ENCODE results near the gene LBX1.

Gene LBX1

DNA sequence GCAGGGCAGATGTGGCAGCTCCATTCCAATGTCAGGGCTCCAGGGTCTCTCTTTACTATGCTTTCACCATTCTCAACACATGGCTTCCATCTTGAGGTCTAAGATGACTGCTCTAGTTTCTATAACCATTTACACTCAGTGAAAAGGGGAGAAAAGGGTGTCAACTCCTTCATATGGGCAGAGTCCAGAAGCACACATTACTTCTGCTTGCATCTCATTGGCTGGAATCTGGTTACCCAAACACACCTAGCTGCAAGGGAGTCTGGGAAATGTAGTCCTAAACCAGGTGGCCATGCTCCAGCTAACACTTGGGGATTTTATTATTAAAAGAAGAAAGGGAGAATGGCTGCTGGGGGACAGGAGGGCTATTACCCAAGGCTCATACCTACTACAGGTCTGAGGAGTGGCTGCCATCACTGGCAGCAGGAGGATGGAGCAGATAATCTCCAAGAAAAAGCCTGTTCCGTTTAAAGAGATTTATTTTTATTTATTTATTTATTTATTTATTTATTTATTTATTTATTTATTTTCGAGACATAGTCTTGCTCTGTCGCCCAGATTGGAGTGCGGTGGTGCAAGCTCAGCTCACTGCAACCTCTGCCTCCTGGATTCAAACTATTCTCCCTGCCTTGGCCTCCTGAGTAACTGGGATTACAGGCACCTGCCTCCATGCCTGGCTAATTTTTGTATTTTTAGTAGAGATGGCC, 29.1 kb upstream of the LBX1 start:
- H3K4me3 ChIP-seq = no peak overlapping the region
- peak; percentile 8 to 53 for DNase-seq (ENCODE audit: low spot score in 2 of 2)
- no peaks in the 10 kb centered on the region for H3K27me3 ChIP-seq (ENCODE audit: low read depth)
- peaks cover 3% of the 10 kb centered on the region; the same call in 1 of the 2 replicates for H3K4me1 ChIP-seq
- H3K36me3 ChIP-seq (replicated peaks) = no peaks in the 10 kb centered on the region
- in situ Hi-C loops (cut with MboI; ENCODE audit: low sequenced_read_pairs) = no loop called here
- H3K9me3 ChIP-seq = peaks cover 5% of the 10 kb centered on the region; the same call in 1 of the 2 replicates

DNA sequence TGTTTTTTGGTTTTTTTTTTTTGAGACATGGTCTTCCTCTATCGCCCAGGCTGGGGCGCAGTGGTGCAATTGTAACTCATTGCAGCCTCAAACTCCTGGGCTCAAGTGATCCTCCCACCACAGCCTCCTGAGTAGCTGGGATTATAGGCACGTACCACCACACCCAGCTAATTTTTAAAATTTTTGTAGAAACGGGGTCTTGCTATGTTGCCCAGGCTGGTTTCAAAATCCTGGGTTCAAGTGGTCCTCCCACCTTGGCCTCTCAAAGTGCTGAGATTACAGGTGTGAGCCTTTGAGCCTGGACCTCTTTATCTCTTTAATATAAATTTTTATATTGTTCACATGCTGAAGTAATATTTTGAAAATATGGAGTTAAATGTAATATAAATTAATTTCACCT, 28.2 kb upstream of the LBX1 start:
- Histone ChIP-seq H3K4me3 (no peak overlapping the region), H3K9me3 (peaks cover 5% of the 10 kb centered on the region; the same call in 1 of the 2 replicates), H3K27me3 (ENCODE audit: low read depth) (no peaks in the 10 kb centered on the region), H3K36me3 (replicated peaks) (no peaks in the 10 kb centered on the region), H3K4me1 (peaks cover 3% of the 10 kb centered on the region; the same call in 1 of the 2 replicates)
- in situ Hi-C loops (cut with MboI; ENCODE audit: low sequenced_read_pairs) = no loop called here
- no peak for DNase-seq (ENCODE audit: low spot score in 2 of 2)

DNA sequence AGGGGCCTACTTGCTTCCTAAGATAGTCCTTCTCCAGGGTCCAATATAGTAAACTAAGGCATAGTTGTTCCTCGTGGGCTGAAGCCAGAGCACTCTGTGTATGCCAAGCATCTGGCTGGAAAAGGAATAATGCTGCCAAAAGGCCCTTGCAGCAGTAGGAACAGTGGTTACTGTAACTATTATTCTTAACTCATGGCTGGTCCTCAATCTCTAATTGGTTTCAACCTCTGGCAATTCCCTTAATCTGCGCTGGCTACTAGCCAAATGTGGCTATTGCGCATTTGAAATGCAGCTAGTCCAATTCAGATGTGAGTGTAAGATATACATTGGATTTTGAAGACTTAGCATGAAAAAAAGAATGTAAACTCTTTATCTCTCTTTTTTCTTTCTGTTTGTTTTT, 27.8 kb upstream of the LBX1 start:
- in situ Hi-C loops (cut with MboI; ENCODE audit: low sequenced_read_pairs) = no loop called here
- peaks cover 3% of the 10 kb centered on the region; the same call in 1 of the 2 replicates for H3K4me1 ChIP-seq
- no peaks in the 10 kb centered on the region for H3K36me3 ChIP-seq (replicated peaks)
- H3K27me3 ChIP-seq (ENCODE audit: low read depth) = no peaks in the 10 kb centered on the region
- DNase-seq (ENCODE audit: low spot score in 2 of 2) = peak; percentile 28 to 65
- H3K4me3 ChIP-seq = no peak overlapping the region
- H3K9me3 ChIP-seq = peaks cover 5% of the 10 kb centered on the region; the same call in 1 of the 2 replicates

DNA sequence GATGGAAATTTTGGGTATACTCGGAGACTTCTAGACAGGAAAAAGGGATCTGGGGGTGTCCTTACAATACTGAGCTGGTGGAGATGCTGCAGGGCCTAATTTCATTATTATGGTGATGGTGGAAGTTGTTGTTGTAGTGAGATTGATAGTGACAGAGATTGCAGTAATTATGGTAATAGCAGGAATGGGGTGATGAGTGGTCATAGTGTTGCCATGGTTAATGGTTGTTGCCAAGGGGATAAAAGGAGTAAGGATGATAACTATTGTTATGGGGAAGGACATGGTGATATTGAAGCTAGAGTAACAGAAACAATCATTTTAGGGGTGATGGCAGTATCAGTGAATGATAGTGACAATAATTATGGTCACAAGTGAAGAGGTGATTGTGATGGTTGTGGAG, 27.1 kb upstream of the LBX1 start:
- DNase-seq (ENCODE audit: low spot score in 2 of 2) = no peak
- Histone ChIP-seq H3K4me1 (peaks cover 3% of the 10 kb centered on the region; the same call in 1 of the 2 replicates), H3K4me3 (no peak overlapping the region), H3K36me3 (replicated peaks) (no peaks in the 10 kb centered on the region), H3K27me3 (ENCODE audit: low read depth) (no peaks in the 10 kb centered on the region), H3K9me3 (peaks cover 5% of the 10 kb centered on the region; the same call in 1 of the 2 replicates)
- in situ Hi-C loops (cut with MboI; ENCODE audit: low sequenced_read_pairs) = no loop called here

DNA sequence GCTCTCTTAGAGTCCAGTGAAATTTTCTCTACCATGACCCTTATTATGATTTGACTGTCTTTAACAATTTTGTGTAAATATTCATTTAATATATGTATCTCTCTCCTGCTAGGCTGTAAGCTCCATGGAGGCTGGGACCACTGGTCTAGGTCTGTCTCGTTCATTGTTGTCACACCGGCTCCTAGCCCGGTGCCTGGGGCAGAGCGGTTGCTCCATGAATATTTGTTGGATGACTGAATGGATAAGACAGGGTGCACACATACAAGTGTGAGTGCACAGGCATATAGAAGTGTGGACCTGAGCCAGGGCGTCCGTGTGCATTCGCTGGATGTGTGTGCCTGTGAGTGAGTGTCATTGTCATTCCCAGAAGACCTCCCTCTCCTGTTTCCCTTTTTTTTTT, 20.9 kb upstream of the LBX1 start:
- H3K9me3 ChIP-seq = no peaks in the 10 kb centered on the region
- peaks cover 4% of the 10 kb centered on the region; the same call in 1 of the 2 replicates for H3K27me3 ChIP-seq (ENCODE audit: low read depth)
- H3K36me3 ChIP-seq (replicated peaks) = no peaks in the 10 kb centered on the region
- H3K4me1 ChIP-seq = no peaks in the 10 kb centered on the region
- no peak overlapping the region for H3K4me3 ChIP-seq
- DNase-seq (ENCODE audit: low spot score in 2 of 2) = no peak
- in situ Hi-C loops (cut with MboI; ENCODE audit: low sequenced_read_pairs) = no loop called here

DNA sequence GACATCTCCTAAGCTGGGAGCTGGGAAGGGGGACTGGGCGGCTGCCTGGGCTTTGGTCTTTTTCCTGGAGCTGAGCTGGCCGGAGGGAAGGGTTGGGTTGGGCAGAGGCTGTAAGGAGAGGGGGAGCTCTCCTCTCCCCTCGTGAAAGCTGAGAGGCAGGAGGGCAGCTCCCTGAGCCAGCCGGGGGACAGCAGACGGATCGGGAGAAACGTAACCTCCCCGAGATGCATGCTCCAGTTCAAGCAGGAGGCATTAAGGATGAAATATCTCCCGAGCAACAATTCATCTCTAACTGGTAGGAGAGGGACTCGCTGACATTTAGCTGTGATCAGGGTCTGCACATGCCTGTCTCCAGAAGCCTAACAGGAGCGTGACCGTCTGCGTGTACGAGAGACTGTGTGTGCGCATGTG, 19.9 kb upstream of the LBX1 start:
- DNase-seq (ENCODE audit: low spot score in 2 of 2) = no peak
- H3K27me3 ChIP-seq (ENCODE audit: low read depth) = peaks cover 4% of the 10 kb centered on the region; the same call in 1 of the 2 replicates
- no peaks in the 10 kb centered on the region for H3K36me3 ChIP-seq (replicated peaks)
- in situ Hi-C loops (cut with MboI; ENCODE audit: low sequenced_read_pairs) = no loop called here
- no peaks in the 10 kb centered on the region for H3K4me1 ChIP-seq
- no peaks in the 10 kb centered on the region for H3K9me3 ChIP-seq
- H3K4me3 ChIP-seq = no peak overlapping the region

DNA sequence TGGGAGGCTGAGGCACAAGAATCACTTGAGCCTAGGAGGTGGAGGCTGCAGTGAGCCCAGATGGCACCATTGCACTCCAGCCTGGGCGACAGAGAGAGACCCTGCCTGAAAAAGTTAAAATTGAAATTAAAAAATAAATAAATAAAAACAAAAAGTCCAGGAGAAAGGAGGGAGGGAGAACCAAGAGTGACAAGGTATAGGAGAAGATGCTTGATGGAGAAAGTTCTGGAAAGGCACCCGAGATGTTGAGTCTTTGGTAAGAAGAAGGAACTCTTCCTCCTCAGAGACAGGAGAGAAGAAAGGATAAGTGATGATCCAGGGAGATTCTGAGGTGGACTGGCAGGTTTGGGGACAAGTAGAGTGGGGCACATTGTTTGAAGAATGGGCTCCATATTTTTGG, 17.4 kb upstream of the LBX1 start:
- Histone ChIP-seq H3K36me3 (replicated peaks) (no peaks in the 10 kb centered on the region), H3K27me3 (ENCODE audit: low read depth) (peaks cover 4% of the 10 kb centered on the region; the same call in 1 of the 2 replicates), H3K4me1 (no peaks in the 10 kb centered on the region), H3K9me3 (no peaks in the 10 kb centered on the region), H3K4me3 (no peak overlapping the region)
- DNase-seq (ENCODE audit: low spot score in 2 of 2) = no peak
- in situ Hi-C loops (cut with MboI; ENCODE audit: low sequenced_read_pairs) = no loop called here

DNA sequence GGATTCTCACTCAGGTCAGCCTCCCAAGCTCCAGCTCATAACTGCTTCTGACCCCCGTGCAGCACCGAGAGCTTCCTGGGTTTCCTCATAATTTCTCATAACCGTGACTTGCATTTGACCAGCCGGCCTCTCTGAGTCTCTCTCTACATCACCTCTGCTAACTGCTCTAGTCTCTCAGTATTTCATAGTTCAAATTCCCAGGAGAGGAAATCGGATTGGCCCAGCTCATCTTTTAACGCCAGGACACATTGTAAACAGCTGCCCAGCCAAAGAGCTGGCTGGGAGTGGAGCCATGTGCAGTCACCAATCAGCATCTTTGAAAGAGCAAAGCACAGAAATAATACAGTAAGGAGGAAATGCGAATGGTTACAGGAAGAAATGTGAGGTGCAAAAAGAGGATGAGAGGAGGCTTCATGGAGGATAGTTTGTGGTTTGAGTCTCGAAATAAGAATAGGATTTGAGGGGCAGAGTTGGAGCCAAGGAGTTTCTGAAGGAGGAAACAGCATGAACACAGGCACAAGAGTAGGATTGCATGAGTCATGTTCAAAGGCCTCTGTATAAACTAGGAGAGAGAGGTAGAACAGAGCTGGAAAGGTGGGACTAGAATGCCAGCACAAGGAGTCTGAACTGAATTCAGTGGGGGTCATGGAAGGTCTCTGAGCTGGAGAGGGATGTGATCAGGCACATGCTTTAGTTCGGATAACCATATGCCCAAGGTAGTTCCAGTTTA, 15.2 kb upstream of the LBX1 start:
- Histone ChIP-seq H3K36me3 (replicated peaks) (no peaks in the 10 kb centered on the region; the same call in 1 of the 2 replicates), H3K4me3 (no peak overlapping the region), H3K27me3 (ENCODE audit: low read depth) (peaks cover 4% of the 10 kb centered on the region; the same call in 1 of the 2 replicates), H3K9me3 (no peaks in the 10 kb centered on the region), H3K4me1 (no peaks in the 10 kb centered on the region)
- in situ Hi-C loops (cut with MboI; ENCODE audit: low sequenced_read_pairs) = no loop called here
- no peak for DNase-seq (ENCODE audit: low spot score in 2 of 2)

DNA sequence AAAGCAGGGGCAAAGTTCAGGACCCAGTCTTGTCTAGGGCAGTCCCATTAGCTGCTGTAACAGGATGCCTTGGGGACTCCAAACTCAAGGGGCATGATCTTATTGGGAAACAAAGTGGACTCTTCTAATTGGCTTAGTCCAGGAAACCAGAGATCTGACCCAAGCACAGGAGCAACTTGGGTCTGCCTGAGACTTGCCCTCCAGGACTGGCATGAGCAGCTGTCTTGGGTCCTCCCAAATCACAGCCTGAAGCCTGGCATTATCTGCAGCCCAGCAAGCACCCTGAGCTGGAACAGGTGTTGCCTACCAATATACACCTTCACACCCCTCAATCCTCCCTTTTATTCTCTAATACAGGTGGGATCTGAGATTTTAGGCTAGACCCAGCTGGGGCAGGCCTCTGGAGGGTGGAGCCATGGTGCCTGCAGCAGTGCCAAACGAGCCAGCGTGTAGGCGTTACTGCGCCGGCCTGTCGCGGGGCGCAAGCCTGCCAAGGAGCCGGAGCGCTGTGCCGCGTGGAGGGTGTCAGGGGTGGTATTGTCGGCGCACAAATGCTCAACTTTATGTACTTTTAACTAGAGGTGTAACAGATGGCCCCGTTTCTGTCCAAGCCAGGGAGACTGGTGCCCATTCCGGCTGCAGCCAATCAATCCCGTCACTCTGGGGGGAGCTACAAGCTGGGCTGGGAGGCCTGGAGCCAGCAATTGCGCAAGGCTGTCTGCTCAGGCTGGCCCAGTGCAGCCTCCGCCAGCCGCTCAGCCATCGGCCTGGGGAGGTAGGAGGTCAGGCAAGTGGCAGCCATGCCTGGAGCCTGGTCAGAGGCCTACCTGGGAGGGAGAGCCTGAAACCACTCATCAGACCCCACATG, 12.8 kb upstream of the LBX1 start:
- in situ Hi-C loops (cut with MboI; ENCODE audit: low sequenced_read_pairs) = no loop called here
- peaks cover 4% of the 10 kb centered on the region; the same call in 1 of the 2 replicates for H3K27me3 ChIP-seq (ENCODE audit: low read depth)

DNA sequence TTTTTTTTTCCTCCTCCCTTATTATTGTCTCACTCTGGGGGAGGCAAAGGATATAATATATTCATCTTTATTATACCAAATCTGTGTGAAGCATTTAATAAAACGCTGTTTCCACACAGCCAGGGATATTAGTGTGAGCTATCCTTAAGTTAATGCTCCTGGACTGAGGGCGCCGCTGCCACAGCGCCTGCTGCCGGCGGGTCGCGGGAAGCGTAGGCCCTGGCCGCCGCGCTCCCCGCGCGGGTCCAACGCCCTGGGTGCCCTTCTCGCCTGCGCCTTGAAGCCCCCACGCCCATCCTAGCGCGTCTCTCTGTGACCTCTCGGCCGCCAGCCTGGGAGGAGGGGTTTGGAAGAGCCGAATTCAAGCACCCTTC, 9.5 kb upstream of the LBX1 start:
- no peaks in the 10 kb centered on the region for H3K9me3 ChIP-seq
- in situ Hi-C loops (cut with MboI; ENCODE audit: low sequenced_read_pairs) = no loop called here
- no peak overlapping the region for H3K4me3 ChIP-seq
- no peaks in the 10 kb centered on the region for H3K27me3 ChIP-seq (ENCODE audit: low read depth)
- DNase-seq (ENCODE audit: low spot score in 2 of 2) = peak in 1 of 2 experiments; percentile 32
- no peaks in the 10 kb centered on the region; the same call in 1 of the 2 replicates for H3K36me3 ChIP-seq (replicated peaks)
- H3K4me1 ChIP-seq = no peaks in the 10 kb centered on the region

More for the DNA sequence above, 12.8 kb upstream of the LBX1 start:
- DNase-seq (ENCODE audit: low spot score in 2 of 2) = no peak
- H3K4me3 ChIP-seq = no peak overlapping the region
- no peaks in the 10 kb centered on the region for H3K9me3 ChIP-seq
- H3K36me3 ChIP-seq (replicated peaks) = no peaks in the 10 kb centered on the region; the same call in 1 of the 2 replicates
- H3K4me1 ChIP-seq = no peaks in the 10 kb centered on the region

DNA sequence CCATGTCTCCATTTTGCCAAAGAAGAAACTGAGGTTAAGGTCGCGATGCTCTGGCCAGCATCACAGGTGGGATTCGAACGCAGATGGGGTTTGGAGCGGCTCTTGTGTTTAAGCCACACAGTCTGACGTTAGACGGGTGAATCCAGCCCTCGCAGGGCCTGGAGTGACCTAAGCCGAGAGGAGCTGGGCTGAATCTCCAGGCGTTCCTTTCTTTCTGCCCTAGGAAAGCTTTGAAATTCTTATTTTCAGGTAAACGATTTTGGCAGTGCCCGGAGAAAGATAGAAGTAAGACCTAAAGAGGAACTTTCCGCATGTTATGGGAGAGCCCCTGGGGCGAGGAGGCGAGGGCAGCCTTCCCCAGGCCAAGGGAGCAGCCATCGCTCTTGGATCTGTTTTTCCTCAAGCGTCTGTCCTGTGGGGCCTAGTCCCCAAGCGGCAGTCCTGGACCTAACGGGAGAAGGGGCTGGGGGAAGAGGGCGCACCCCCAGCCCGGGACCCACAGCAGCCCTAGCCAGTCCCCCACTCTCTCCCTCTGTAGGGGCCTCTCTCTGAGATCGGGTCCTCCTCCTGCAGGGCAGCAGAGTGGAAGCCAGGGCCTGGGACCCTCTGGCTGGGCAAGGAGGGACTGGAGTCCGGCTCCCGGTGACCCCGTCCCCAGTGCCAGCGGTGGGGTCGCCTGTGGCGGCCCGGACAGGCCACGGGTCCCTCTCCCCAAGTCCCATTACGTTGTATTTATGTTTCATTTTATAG, 8.9 kb upstream of the LBX1 start:
- in situ Hi-C loops (cut with MboI; ENCODE audit: low sequenced_read_pairs) = no loop called here
- Histone ChIP-seq H3K9me3 (no peaks in the 10 kb centered on the region), H3K36me3 (replicated peaks) (no peaks in the 10 kb centered on the region; the same call in 1 of the 2 replicates), H3K27me3 (ENCODE audit: low read depth) (no peaks in the 10 kb centered on the region), H3K4me1 (no peaks in the 10 kb centered on the region), H3K4me3 (no peak overlapping the region)
- no peak for DNase-seq (ENCODE audit: low spot score in 2 of 2)

DNA sequence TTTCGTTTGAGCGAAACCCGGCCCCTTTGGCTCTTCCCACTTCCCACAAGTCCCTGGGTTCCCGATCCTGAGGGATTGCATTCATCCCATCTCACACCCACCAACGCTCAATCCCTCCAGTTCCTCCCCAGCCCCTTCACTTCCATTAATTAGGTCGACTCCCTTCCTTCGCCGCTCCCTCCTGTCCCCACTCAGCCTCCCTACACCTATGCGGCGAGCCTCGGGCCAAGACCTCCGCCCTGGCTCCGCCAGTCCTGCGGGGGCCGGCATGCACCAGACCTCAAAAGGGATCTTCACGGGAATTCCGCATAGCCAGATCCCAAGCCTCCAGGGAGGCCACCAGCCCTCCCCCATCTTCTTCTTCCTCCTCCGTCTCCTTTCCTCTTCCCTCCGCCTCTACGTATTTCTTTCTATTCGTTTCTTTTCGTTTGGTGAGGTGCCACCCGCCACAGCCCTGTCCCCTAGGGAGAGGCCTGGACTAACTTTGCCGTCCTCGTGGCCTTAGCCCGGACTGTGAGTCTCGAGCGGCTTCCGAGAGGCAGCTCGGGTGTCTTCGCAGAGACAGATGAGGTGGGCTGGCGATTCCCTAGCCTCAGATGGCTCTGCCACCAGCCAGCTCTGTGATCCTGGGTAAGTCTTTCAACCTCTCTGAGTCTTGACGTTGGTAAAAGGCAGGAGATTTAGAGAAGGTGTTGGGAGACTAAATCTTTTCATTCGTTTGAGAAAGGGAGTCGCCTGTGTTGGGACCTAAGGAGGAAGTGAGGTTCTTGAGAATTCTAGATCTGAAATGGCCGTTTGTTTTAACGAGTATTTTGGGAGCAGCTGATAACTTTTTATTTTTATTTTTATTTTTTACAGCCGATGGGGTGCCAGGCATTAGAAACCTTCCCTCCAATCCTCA, 8.1 kb upstream of the LBX1 start:
- Histone ChIP-seq H3K36me3 (replicated peaks) (no peaks in the 10 kb centered on the region; the same call in 1 of the 2 replicates), H3K4me1 (no peaks in the 10 kb centered on the region), H3K9me3 (no peaks in the 10 kb centered on the region), H3K4me3 (no peak overlapping the region), H3K27me3 (ENCODE audit: low read depth) (no peaks in the 10 kb centered on the region)
- in situ Hi-C loops (cut with MboI; ENCODE audit: low sequenced_read_pairs) = no loop called here
- no peak for DNase-seq (ENCODE audit: low spot score in 2 of 2)
